Endometrial microvascular endothelial cells (primary cell): Measurements from ENCODE around the gene MRGPRG. TPM values are rescaled to one million over a fixed set of nuclear protein-coding genes. Genes with fewer than 3 reads are reported as not detected.

ENCODE experiments used
- in situ Hi-C: cut with HindIII; loops from 2 replicates; pipeline ENCODE4 v1.10.0; 2017; ENCODE audit warnings: low sequenced_read_pairs, low pct_unique_long_range_greater_than_20kb; ENCODE audit errors: inconsistent ontology term
- total RNA-seq: library from RNA; depleted of rRNA; stranded (reverse); fragments of >200 nt; gene quantifications from one replicate; pipeline ENCODE4 v1.2.3, GENCODE V29; 2015; ENCODE audit errors: inconsistent ontology term

MRGPRG gene
- total RNA-seq, 1 donor from 2014 or later, result not detected

DNA sequence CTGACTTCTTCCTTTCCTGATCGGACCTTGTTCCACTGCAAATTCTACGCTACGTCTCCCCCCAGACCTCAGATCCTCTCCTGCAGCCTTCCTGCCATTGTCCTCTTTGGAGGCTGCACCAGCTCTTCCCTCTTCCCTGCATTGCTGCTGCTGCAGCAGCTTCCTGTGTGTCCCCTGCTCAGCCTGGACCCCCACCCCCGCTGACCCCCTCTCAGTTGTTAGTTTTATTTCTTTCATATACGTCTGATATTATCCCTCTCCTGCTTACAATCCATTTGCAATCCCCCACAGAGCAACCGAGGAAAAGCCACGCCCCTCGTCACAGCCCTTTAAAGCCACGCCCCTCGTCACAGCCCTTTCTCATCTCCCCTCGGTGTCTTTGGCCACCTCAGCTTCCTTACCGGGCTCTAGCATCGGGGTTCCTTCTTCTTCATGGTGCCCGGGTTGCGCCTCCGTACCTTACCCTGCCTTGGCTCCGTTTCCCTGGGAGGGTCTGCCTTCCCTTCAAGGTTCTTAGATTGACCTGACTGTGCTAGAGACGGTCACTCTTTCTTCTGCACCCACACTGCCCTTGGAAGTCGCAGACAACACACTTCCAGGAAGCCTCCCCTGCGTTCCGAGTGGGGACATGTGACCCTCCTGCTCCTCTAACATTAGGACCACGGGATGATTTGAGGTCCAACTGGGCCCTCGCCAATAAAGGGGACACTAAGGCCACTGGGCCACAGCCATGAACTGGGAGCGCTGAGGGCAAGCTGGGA is 4.8 kb downstream of the MRGPRG start:
- in situ Hi-C loops, result no loop called here

DNA sequence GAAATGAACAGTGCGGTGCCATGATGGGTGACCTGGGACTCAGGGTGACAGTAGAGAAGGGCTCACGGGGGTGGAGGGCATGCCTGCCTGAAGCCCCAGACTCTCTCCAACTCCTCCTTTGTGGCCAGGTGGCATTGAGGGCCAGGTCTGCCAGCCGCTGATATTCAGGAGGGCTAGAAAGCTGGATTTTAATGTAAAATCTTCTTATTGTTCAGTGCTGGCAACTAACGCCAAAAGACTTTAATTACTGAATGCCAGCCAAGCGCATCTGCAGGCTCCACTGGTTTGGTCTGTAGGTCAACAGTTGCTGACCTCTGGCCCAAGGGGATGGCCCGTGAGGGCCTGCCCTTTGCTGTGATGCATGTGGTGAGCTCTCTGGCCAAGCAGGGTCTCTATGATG is 10.3 kb downstream of the MRGPRG start:
- in situ Hi-C loops, result no loop called here

DNA sequence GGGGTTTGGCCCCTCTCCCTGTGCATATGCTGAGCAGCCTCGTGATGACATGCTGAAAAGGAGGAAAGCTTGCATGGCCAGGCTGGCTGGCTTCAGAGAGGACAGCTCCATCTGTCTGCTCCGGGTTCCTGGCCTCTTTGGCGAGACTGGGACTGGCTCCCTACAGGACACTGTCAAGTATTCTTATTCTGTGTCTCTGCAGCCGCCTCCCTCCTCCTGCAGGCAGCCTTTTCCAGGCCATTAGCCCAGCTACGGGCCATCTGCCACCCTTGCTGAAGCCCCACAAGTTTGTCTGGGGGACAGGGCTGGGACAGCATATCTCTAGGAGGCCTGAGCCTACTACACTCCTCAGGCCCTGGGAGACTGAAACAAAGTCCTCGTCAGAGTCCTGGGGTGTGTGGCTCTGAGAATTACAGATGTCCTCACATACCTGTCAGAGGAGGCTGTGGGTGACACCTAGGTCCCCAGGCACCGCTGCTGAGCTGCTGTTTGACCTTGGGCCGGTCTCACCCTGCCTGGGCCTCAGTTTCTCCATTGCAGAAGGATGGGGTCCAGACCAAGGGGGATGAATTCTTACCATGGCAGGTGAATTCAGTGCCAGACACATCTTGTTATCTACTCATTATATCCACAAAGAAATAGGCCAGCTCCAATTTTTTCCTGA is 11.0 kb downstream of the MRGPRG start:
- in situ Hi-C loops, result no loop called here

DNA sequence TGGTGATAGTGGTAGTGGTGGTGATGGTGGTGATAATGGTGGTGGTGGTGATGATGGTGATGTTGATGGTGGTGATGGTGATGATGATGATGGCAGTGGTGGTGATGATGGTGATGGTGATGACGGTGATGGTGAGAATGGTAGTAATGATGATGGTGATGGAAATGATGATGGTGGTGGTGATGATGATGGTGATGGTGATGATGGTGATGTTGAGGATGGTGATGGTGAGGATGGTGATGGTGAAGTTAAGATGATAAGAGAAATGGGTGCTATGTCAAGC is 11.8 kb downstream of the MRGPRG start:
- in situ Hi-C loops, result no loop called here

DNA sequence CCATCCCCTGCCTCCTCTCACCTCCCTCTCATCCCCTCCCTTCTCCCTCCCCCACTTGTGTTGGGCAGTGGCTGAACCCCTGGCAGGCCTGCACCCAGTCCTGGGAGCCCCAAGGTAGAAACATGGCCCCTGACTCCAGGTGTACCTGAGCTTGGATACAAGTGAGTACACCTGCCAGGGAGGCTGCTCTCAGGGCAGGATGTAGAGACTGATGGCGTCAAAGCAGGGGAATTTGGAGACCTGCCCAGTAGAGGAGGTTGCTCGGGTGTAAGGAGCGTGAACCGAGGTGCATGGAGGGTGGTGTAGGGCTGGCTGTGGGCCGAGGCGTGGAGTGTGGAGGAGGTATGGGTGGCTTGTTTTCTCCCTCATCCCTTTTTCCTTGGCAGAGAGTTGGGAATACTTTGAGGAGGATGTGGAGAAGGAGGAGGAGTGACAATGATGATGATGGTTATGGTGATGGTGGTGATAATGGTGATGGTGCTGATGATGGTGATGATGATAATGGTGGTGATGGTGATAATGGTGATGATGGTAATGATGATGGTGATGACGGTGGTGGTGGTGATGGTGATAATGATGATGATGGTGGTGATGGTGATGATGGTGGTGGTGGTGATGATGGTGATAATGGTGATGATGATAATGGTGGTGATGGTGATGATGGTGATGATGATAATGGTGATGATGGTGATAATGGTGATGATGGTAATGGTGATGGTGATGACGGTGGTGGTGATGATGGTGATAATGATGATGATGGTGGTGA is 12.3 kb downstream of the MRGPRG start:
- in situ Hi-C loops, result no loop called here

DNA sequence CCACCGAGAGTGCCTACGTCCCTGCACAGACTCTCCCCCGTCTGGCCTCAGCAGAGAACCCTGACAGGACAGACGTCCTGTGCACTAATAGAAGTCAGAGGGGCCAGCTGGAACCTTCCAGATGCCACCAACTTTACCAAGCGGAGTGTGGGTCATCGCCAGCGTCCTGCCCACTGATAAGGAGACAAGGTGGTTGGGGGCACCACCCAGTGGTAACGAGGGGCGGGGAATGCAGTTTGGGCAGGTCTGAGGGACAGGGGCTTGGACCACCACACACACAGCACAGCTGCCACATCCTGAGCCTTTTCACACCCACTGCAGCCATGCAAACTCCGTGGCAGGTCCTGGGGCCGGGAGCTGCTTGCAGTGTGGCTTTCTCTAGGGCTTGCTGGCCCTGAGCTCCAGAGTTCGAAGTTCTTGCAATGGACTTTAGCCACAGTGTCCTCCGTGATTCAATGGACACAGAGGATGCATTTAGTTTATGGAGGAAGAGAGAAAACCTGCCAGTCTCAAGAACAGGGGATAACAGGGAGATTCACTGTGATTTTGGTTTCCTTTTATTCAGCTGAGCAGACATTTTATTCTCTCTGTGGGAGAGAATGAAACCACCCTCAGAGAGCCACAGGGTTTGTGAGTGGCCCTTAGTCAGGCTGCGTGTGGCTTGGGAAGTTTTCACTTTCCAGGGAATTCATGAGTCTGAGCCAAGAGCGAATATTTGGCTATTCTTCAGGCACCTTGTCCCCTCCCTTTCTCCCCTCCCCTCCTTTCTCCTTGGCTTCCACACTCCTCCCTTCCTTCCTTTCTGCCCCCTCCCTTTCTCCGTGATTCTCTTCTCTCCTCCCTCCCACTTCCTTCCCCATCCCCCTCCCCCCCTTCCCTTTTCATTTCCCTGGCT is 13.1 kb downstream of the MRGPRG start:
- in situ Hi-C loops, result no loop called here

DNA sequence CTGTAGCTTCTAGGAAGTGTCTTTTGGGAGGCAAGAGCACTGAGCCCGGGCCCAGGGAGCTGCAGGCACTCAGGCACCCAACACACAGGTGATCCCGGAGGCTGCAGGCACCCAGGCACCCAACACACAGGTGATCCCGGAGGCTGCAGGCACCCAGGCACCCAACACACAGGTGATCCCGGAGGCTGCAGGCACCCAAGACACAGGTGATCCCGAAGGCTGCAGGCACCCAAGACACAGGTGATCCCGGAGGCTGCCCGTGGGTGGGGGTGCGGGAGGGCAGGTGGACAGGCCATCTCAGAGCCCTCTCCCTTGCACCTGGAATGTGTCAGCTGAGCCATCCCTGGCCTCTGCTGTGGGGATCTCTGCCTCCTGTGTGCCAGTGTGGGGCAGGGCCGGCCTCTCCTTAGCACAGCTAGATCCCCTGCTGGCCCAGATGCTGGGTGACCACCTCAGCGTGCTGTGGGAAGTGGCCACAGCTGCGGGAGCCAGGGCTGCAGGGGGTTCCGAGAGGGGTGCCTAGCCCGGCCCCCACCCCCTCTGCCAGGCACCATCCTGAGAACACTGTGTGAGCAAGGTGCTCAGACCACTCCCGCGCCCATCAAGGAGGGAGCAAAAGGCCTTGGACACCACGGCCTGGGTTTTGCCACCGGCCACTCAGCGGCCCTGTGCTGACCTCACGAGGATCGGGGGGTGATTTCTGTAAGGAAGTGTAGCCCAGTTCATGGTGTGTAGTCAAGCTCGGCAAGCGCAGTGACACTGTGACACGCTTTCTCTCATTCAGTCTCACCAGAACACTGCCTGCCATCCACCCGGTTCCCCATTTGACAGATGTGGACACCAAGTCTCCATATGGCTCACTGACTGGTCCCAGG is 14.2 kb downstream of the MRGPRG start:
- in situ Hi-C loops, result no loop called here

DNA sequence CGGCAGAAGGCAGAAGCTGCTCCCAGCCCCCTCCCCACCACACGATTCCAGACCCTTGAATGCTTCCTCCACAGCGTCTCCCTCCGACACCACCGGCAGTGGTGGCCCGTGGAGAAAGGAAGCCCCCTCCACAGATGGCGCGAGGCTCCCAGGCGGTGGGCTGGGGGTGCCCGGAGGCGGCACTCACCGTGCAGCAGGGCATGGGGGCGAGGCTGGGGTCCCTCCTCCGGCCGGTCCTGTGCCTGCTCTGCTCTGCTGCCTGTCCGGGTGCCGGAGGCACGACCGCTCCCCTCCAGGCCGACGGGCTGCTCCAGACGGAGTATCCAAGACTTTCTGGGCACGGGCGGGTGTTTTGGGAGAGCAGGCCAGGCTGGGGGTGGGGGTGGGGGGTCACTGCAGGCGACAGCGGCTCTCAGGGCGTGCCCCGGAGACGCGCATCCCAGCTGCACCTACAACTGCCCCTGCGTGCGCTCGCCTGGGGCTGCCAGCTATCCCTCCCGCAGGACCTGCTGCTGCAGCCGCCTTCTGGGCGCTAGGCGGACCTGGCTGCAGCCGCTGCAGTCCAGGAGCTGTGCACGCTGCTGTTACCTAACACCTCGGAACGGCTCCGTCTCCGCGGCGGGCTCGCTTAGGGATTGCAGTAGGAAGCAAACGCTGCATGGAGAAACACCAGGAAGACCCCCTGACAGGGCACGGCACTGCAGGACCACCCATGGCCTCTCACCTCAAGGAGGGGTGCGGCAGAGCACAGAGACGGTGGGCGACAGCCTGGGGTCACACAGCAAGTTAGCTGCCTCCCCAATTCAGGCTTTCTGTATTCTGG is 15.2 kb downstream of the MRGPRG start:
- in situ Hi-C loops, result no loop called here

DNA sequence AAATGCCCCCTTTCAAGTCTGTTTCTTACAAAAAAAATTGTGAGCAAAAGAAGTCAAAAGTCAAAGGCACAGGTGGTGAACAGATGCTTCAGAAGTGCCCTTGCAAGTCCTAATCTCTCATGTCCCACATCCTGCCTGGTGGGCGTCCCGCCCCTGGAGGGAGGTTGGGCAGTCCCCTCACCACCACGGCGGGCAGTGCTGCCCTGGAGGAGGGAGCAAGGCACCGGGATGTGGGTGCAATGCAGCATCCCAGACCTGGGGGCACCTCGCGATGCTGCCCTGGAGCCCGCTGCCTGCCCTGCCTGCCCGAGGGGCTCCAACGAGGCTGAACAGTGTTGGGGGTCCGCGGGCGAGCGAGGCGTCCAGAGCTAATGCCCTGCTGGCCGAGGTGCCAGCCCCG is 15.9 kb downstream of the MRGPRG start:
- in situ Hi-C loops, result no loop called here

DNA sequence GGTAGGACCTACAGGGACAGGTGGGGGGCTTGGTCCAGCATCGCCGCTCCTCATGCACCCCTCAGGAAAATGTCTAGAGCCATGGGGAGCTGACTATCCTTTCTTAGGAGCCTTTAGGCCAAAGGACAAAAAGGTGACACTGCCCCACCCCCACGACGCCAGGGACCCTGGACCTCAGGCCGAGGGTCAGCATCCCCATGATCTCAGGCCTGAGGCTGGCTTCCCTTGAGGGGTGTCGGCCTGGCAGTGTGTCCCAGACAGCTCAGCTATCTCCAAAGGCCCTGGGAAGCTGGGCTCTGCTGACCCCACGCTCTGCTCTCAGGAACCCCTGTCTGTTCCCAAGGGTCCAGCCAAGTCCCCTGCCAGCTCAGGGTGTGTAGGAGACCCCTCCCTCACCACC is 16.3 kb downstream of the MRGPRG start:
- in situ Hi-C loops, result no loop called here

DNA sequence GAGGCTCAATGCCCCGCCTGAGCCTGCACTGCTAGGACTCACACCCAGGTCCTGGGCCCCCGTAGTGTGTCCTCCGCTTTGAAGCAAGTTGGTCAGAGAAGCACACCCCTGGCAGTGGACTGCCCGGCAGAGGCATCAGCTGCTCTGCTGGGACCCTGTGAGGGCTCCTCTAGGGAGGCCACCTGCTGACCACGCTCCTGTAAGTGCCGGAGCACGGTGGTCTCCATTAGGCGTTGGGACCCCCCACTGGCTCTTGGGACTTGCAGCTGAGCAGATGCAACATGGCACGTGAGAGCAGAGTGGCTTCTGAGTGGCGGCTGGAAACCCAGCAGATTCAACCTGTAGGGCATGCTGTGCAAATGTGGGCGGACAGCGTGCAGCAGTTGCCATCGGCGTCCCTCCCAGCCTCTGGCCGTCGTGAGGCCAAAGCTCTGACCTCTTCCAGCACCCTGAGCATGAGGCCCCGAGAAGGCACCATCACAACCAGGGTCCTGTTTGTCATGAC is 16.9 kb downstream of the MRGPRG start:
- in situ Hi-C loops, result no loop called here

DNA sequence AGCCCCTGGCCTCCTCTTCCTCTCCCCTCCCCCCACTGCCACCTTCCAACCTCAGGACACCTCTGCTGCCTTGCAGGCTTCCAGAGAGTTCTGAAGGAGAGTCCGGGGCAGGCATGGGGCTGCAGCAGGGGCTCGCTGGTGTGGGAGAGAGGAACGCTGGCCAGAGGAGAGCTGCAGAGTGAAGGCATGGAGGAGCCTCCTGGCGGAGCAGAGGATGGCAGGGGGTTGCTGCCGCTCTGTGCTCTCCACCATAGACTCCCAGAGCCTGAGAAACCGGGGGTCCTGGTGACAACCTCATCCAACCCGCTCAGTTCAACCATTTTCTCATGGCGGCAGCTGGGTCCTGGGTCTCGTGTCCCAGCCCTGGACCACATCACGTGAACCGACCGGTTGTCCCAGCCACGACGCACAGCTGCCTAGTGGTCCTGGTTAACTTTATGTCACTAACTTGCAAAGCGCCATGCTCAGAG is 17.5 kb downstream of the MRGPRG start:
- in situ Hi-C loops, result no loop called here

DNA sequence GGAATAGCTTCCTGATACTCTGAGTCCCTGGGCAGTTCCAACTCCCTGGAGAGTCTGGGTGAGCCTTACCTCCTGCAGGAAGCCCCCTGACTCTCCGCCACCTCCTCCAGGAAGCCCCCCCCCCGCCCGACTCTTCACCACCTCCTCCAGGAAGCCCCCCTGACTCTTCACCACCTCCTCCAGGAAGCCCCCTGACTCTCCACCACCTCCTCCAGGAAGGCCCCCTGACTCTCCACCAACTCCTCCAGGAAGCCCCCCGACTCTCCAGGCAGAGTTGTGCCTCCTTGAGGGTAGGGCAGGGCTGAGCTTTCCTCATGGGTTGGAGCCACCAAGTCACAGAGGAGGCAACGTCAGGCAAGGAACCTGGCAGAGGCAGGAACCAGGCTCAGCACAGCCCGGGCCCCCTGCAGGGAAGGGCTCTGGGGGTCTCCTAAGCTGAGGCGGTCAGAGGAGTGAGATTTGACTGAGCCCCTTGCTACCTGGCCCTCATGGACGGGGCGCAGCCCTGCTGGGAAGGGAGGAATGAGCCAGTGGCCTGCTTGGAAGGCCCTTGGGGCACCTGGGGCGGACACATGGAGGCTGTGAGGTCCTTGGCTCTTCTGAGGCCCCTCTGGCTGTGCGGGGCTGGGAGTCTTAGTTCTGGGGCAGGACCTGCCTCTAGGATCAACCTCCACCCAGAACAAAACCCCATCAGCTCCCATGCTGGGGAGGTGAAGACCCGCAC is 18.1 kb downstream of the MRGPRG start:
- in situ Hi-C loops, result no loop called here

DNA sequence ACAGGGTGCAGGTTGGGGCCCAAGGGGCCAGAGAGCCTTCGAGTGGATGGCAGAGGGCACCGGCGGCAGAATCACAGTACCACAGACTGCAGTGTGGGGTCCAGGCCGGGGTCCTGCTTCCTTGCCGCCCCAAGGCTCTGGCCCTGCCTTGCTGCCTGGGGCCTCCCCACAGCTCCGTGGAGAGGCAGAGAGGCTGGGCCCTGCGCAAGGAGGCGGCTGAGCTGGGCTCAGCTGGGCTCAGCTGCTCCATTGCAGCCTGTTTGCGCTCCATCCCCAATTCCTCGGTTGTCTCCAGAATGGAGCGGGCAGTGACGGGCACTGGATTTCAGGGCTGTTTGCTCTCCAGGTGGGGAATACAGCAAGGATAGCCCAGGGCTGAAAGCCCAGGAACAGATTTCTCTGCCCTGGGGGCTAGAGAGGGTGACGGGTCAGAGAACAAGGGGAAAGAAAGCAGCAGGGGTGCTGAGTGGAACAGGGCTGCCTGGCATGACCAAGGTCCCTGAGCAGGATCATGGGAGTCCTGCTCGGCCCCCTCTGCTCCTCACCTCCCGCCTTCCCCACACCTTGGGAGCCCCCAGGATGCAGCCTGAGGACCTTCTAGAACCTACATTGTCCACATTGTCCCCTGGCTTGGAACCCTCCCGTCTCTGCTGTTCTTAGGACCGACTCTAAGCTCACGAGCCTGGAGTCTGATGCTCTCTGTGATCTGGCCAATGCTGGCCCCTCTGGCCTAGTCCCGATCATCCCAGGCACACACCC is 18.9 kb downstream of the MRGPRG start:
- in situ Hi-C loops, result no loop called here

DNA sequence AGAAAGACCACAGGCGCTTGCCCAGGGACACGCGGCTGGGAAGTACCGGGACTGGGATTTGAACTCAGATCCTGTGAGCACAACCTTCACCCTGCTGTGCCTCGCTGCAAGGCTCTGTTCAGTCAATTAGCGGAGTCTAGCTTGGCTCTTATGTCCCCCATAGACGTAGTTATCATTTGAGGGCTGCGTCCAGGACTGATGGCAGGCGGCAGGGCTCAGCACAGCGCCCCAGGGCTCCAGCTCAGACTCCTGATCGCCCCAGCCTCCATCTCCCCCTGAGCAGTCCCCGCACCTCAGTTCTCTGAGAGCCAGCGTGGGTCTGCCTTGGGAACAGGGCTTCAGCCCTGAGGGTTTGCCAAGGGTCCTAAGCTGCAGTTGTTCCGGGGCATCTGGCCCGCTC is 19.8 kb downstream of the MRGPRG start:
- in situ Hi-C loops, result no loop called here
